HG03159 (cell line): Measurements from ENCODE around the gene GBGT1.

Source experiments
- ATAC-seq: cut with Tn5 transposase; IDR thresholded peaks from one replicate; pipeline ENCODE4 v1.9.1; 2021; ENCODE audit warnings: mild to moderate bottlenecking, moderate library complexity; ENCODE audit not compliant: unreplicated experiment

The GBGT1 gene

DNA sequence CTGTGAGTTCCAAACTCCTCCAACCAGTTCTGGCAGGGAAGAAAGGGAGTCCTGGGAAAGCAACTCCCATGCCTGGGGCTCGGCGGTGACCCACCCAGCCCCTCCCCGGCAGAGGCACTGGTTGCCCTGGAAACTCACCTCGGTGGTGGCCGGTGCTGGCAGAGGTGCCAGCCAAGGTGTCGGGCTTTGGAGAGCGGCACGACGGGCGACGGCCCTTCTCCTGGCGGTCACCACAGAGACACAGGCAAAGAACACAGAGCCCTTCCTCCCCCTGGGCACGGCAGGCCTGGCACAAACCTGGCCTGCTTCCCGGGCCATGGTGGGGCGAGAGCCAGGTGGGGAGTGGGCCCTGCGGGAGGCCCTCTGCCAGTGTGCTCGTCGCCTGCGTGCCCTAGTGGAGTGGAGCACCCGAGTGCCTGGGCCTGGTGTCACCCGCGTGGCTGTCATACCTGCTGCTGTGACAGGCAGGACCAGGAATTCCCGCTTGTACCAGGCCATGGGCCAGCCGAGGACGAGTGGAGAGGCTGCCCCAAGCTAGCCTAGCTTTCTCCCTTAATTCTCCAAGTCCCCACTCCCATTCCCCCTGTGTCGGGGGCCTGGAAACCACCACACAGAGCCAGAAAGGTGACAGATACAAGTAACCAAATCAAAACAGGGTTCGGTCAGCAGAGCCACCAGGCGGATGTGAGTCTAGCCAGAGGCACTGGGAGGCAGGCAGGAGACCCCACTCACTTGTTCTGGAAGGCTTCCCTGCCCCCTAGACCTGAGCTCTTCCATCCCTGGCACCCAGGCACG is 34.5 kb downstream of the GBGT1 start:
- ATAC-seq: no peak

DNA sequence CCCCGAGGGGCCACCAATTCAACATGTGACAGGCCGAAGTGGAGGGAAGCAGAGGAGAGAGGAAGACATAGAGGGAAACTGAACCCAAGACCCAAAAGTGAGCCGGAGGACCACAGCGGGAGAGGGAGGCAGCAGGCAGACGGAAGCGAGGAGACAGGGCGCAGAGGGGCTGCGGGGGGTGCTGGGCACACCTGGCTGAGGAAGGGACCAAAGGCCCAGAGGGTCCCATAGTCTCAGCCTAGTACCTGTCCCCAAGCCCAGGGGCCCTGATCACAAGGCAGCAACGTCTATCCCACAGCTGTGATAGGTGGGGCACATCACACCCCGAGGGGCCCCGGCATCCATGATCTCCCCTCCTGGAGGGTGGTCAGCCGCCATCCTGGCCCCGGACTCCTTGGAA is 35.6 kb downstream of the GBGT1 start:
- ATAC-seq: no peak

DNA sequence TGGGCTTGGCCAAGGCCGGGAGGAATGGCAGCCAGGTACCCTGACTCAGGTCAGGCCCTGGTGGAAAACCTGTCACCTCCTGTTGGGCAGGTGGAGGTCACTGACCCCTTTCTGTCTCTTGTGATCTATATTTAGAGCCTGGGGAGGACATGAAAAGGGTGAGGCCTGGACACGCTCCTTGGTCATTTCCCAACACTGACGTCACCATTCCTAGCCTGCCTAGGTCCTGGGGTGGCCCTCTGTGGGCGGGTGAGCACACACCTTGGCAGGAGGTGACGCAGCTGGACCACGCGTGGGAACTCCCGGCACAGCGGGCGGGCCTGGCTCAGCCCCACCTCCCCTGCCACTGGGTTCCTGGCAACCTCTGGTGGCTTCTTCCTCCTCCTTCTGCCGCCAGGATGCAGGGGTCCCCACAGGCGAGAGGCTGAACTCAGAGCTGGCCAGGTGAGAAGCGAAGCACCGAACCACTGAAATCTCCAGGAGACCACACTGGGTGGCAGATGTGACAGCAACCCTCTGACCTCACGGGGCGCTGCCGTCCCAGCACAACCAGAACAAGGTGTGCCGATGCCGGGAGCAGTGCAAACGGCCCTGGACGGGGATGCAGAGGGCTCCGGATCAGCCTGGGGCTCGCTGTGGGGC is 36.3 kb downstream of the GBGT1 start:
- ATAC-seq: no peak

DNA sequence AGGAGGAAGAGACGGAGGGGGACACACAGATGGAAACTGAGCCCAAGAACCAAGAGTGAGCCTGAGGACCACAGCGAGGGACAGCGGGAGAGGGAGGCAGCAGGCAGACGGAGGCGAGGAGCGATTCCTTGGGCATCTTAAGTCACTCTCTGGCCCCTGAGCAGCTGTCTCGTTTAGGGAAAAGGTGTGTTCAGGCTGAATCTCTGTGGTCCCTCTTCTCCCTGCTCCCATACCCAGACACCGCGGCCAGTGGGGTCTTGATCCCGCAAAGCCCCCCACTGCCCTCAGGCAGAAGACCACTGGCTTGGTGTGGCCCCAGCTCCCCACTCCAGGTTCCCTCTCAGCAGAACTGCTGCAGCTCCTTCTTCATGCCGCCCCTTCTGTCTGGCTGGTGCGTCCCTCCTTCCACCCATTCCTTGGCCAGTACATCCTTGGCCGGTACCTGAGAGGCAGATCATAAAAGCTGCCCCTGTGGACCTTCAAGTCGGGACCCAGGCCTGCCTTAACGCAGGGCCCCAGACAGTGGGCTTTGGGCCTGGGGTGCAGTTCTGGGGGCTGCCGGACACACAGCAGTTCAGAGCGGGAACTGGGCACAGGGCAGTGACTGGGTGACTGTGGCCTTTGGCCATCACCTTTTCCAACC is 36.9 kb downstream of the GBGT1 start:
- no peak for ATAC-seq

DNA sequence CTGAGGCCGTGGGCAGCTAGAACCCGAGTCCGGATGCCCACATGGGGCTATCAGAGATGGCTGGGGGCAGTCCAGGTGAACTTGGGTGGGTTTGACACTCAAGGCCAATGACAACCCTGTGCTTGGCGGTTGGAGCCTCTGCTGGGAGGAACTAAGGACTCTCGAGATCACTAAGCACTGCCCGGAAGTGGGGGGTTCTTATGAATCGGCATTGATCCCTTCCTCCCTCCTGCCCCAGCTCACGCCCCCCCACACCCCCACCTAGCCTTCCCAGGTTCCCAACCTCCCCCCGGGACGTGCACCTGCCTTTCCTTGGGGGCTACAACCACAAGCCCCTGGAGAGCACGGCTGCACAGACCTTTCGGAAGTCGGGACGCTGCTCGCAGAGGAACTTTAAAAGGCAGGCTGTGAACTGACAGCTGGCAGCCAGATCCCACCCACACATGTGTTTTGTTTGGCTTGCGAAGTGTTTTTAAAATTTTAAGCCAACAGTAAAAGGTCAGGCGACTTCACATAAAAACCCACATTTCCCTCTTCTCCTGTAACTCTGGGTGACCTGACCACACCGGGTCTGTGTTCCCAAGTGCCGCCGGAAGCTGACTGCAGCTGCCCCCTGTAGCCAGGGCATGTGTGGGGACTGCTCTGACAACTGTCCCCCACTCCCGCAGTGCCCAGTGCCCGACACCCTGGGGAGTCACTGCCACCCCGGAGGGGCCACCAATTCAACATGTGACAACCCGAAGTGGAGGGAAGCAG is 37.6 kb downstream of the GBGT1 start:
- no peak for ATAC-seq

DNA sequence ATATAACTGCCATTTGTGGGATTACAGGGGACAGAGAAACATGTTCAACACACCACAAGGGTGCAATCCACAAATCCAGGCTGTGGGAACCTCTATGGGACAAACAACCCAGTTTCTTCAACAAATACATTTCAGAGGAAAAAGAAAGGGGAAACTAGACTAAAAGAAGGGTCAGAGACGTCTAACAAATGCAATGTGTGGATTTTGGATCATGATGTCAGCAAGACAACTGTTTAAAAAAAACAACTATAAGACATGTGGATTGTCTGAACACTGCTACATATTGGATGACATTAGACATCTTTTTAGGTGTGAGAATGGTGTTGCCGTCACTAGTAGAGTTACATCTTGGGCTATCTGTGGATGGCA is 38.8 kb downstream of the GBGT1 start:
- no peak for ATAC-seq

DNA sequence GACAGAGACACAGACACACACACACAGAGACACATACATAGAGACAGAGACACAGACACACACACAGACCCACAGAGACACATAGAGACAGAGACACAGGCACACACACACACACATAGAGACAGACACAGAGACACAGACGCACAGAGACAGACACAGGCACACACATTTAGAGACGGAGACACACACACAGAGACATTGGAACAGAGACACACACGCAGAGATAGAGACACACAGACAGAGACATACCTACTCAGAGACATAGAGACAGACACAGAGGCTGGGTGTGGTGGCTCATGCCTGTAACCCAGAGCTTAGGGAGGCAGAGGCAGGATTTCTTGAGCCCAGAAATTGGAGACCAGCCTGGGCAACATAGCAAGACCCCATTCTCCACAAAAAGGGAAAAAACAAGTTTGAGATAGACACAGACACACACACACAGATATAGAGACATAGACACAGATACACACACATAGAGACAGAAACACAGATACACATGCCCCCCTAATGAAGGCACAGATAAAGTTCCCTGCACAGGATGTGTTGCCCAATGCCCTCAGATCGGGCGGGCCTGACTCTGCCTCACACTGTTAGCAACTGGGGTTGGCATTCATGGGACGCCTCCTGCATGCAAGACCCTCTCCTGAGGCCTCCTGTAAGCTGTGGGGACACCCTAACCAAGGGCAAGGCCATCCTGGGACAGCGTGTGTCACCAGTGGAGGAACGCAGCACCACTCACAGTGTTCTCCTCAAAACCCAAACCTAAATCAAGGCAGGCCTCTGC is 39.4 kb downstream of the GBGT1 start:
- ATAC-seq: no peak

DNA sequence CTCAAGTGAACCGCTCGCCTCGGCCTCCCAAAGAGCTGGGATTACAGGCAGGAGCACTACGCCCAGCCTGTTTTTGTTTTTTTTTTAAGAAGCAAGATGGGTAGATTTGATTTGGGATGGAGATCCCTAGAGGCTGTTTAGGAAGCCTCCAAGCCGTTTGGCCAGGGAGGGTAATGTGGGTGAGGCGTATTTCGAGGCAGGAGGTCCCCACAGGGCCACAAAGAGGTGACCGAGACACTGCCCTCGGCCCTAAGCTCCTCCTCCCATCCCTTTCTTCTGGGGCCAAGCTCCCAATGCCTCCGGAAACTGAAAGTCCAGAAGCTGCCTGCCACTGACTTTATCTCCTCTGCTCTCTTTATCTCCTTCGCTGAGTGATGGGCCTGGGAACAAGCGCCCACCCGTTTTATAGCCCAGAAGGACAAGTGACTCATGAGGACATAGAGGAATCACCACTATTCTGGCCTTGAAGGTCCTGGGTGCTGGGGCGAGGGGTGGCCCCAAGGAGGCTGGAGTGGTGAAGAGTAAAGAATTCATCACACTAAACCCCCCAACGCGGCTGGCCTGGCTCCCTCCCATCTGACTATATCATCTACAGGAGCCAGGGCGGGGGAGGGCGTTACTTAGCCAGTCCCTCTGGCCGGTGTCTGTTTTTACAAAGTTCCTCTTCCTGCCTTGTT is 40.6 kb downstream of the GBGT1 start:
- ATAC-seq: no peak

DNA sequence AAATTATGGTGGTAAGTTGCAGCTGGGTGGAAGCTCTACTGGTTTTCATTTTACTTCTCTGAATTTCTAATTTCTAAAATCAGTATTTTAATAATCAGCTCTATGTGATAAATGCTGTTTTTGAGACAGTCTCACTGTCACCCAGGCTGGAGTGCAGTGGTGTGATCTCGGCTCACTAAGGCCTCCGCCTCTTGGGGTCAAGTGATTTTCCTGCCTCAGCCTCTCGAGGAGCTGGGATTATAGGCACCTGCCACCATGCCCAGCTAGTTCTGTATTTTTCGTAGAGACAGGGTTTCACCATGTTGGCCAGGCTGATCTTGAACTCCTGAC is 41.1 kb downstream of the GBGT1 start:
- no peak for ATAC-seq

DNA sequence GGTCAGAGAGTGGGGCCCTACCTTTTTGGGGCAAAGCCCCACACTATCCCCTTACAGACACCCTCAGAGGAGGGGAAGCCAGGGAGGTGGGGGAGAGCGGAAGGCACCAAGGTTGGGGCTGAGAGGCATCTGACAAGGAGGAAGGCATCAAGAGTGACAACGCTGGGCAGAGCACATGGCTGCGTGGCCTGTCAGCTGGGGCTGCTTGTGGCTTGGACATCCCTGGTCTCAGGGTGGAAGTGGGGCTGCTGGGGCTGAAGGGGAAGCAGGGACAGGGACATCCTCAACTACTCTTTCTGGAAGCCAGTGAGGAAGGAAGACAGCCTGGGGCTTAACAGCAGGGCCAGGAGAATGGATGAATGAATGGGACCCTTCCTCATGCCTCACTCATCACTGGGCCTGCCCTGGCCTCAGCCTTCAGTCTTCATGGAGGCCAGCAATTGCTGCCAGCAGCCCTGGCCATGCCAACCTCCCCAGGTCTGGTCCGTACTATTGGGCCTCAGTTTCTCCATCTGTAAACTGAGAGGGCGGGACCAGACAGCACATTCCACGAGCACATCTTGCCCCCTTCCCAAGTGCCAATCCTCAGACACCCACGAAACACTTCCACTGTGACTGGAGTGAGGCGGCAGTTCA is 41.7 kb downstream of the GBGT1 start:
- ATAC-seq: no peak

DNA sequence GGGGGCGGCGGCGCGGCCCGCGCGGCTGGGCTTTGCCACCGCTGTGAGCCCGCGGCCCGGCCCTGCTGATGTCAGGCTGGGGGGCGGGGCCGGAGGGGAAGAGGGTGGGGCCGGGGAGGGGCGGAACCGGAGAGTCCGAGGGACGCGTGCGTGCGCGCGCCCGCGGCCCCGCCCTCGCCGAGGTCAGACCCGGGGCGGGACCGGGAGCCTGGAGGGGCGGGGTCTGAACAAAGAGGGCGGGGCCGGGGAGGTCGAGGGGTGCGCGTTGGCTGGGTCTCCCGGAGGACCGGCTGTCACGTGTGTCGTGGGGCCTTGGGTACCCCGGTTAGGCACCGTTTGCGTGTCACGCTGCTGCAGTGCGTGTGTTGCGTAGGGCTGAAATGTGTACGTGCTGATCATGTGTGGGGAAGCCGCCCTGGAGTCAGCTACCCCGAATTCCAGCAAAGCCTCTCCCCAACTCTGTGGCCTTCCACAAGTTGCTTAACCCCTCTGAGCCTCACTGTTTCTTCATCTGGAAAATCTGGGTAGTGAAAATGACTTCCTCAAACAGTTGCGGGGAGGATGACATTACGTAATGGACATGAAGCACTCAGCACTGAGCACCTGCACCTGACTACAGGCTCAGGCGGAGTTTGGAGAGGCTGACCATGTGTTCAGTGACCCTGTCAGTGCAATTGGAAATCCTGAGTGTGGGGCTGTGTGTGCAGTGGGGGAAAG is 42.4 kb downstream of the GBGT1 start, which contains the start of gene RALGDS:
RALGDS (minus strand) TSS at position 43 of the 717 bp plus-strand sequence. CDS start 86 bp downstream, outside the sequence.
- peak; percentile 62 for ATAC-seq

DNA sequence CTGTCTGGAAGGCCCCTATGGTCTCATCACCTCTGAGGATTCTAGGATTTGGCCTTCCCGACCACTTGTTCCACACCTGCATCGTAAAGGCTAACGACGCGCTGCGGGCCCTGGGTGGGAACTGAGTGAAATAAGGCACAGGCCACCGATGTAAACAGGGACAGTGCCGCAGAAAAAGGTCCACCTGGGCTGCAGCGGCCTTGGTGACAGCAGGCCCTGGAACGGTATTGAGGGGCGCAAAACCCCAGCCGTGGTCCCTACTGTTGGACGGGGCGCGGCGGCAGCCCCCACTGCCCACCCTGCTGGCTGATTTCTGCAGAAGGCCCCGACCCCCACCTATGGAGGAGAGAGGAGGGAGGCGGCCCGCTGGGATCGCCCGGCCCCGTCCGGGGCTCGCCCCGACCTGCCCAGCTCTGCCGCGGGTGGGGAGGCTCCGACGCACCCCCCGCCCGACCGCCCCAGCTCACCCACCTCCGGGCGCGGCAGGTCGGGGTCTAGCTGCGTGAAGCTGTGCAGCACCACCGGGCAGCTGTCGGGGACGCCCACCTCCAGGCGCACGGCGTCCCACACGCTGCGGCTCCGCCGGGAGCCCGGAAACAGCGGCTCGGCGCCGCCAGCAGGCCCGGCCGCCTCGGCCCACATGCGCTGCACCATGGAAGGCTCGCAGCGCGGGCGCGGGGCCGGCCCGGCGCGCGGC is 43.1 kb downstream of the GBGT1 start:
- ATAC-seq: peak; percentile 15

DNA sequence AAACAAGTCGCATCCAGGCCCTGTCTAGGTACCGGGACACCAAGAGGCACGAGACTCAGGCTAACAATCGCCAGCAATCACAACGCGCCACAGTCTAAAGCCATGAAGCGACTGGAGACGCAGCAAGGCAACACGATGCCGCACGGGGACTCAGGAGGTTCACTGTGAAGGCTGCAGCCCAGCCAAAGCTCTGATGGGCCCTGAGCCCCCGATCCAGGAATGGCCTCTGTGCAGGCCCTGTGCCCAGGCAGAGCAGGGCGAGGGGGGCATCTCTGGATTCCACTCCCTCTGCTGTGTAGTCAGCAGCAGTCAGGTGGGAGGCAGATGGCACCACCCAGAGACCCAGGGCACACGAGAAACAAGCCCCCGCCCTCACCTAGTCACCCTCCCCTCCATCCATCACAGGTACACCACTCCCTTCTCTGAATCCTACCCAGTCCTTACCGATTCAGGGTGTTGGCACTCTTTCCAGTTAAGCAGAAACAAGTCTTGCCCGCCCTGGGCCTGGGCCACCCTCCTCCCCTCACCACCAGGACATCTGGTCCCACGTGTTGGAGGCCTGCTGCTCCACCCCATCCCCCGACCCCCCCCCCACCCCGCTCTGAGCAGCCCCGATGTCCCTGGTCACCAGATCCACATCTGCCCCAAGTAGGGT is 43.7 kb downstream of the GBGT1 start:
- no peak for ATAC-seq

DNA sequence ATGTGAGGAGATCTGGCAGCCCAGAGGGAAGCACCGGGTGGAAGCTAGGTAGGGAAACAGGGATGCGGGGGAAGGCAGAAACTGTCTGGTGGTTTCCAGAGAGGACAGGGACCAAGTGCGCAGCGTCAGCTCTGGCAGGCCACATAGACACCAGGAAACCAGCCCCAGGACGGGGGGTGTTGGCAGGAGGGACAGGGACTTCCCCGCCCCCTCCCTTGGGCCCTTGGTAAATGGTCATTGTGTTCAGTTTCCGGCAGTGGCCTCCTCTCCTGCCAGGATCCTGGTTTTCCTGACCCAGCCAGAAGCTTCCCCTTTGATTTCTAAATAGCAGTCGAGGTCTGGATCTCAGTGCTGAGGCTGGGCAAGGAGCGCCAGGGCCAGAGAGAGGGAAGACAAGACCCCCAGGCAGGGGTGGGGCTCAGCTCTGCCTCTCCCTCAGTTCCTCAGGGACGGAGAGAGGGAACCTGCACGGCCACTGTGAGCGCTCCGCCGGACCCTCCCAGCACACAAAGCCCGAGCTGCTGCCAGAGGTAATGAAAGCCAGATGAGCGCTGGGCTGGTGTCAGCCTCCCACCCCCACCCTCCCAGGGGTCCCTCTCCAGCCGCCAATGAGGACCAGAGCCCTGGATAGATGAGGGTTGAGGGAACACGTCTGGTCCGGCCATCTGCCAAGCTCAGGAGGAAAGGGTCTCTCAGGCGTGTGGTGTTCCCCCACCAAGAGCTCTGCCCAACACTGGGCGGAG is 44.4 kb downstream of the GBGT1 start:
- no peak for ATAC-seq

DNA sequence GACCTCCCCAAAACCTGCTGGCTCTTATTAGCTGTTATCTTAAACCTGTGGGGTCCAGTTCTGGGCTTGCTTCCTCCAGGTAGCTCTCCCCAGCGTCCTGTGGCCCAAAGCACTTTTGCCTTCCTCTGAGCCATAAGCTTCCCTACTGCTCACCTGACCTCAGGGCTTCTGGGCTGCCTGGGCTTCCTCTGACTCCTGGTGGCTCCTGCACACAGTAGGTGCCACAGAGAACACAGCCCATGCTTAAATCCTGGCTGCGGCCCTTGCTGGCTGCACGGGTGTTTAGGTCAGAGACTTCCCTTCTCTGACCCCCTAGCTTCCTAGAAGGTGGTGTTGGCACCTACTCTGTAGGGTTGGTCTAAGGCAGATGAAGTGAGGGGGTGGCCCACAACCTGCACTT is 45.1 kb downstream of the GBGT1 start:
- ATAC-seq: no peak

DNA sequence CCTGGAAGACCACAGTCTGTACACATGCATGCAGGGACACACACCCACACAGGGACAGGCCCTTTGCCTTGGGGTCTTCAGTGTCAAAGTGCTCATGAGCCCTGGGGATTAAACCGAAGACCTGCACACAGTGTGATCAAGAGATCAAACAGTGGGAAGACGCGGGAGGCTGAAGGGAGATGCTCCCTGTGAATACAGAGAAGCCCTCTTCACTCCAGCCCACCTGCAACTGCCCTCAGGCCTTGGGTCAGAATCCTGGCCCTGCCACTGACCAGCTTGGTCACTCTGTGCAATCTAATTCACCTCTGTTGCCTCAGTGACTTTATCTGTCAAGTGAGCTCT is 45.6 kb downstream of the GBGT1 start:
- ATAC-seq: no peak
